ENCODE data around the gene SH3BGRL2.
A peak's percentile ranks its signal among the peaks of the same experiment; 100 is the strongest.

The SH3BGRL2 gene

GRCh38 chr6:79713701-79714322, 82.7 kb downstream of the SH3BGRL2 start:
- Histone ChIP-seq H3K36me3 (ENCODE audit: control insufficient read depth in 2 of 2, insufficient read depth in 1 of 2, low read length in 2 of 2) (no peaks in the 10 kb centered on the region), H3K27ac (ENCODE audit: extremely low read depth, low read depth, low read length) (no peak overlapping the region), H3K4me1 (ENCODE audit: control insufficient read depth, insufficient read depth, low read length) (no peaks in the 10 kb centered on the region), H3K4me3 (ENCODE audit: low read depth, low read length) (no peak overlapping the region), H3K9me3 (ENCODE audit: control insufficient read depth, insufficient read depth, low read depth, low read length) (no peaks in the 10 kb centered on the region)
- CTCF ChIA-PET, result interaction anchor here (0.6 to 3.3 kb wide), 38 partner anchors 9 to 1056 kb away, joined by 3 to 16 read pairs (median 4); no protein-coding TSS in a partner anchor
- TF ChIP-seq ZNF571 (tag by site-specific recombination; IDR thresholded peaks at IDR 0.05) (no peak), ZNF660 (tag by site-specific recombination; IDR thresholded peaks at IDR 0.05) (0 out of 2 replicates have a peak, but pooled peaks have one; percentile 41), ZNF169 (tag by site-specific recombination; IDR thresholded peaks at IDR 0.05) (no peak), ZNF366 (tag by site-specific recombination; conservative IDR thresholded peaks at IDR 0.05) (no peak), ZSCAN16 (tag by site-specific recombination; IDR thresholded peaks at IDR 0.05) (no peak), ZNF701 (tag by site-specific recombination; IDR thresholded peaks at IDR 0.05) (no peak), ZNF423 (tag by site-specific recombination; IDR thresholded peaks at IDR 0.05) (no peak), ZNF18 (tag by site-specific recombination; IDR thresholded peaks at IDR 0.05) (no peak), CTCF (tag by site-specific recombination; IDR thresholded peaks at IDR 0.05) (no peak), ZNF138 (tag by site-specific recombination; IDR thresholded peaks at IDR 0.05; ENCODE audit: borderline replicate concordance) (no peak), ZNF19 (tag by site-specific recombination; IDR thresholded peaks at IDR 0.05; ENCODE audit: low read depth) (no peak), ZNF518A (tag by site-specific recombination; conservative IDR thresholded peaks at IDR 0.05; ENCODE audit: low read depth) (no peak), ZNF837 (tag by site-specific recombination; IDR thresholded peaks at IDR 0.05) (no peak), ZNF184 (tag by site-specific recombination; IDR thresholded peaks at IDR 0.05) (no peak), ZNF645 (tag by site-specific recombination; IDR thresholded peaks at IDR 0.05) (no peak), ZNF501 (tag by site-specific recombination; IDR thresholded peaks at IDR 0.05) (no peak), ZNF654 (tag by site-specific recombination; IDR thresholded peaks at IDR 0.05; ENCODE audit: low read depth) (peak; percentile 67)
- POLR2A ChIA-PET, result no interaction called here
